HepG2 (cell line): Measurements from ENCODE around the gene KDM4B. TPM values are rescaled to one million over a fixed set of nuclear protein-coding genes. Genes with fewer than 3 reads are reported as not detected.

ENCODE experiments used
- ARNT2 ChIP-seq: sonication (generic); formaldehyde crosslinking; IDR thresholded peaks from 2 replicates; pipeline ENCODE4 v1.8.0; 2022; ENCODE audit warnings: mild to moderate bottlenecking, low read depth, missing genetic modification reagents, moderate library complexity
- BRD4 ChIP-seq: sonication (generic); formaldehyde crosslinking; IDR thresholded peaks from 2 replicates; pipeline ENCODE4 v1.4.0; 2020; ENCODE audit warnings: missing genetic modification reagents
- GABPB1 ChIP-seq: IDR thresholded peaks from 2 replicates; pipeline ENCODE4 v1.6.1; 2016; ENCODE audit warnings: mild to moderate bottlenecking, missing genetic modification reagents, moderate library complexity, missing compliant biosample characterization
- POLR2A ChIP-seq, 2 experiments: IDR thresholded peaks; 2 replicates each; pipeline ENCODE4 v1.6.1; 2011; ENCODE audit warnings: low read depth in 2 of 2, low read length in 2 of 2, mild to moderate bottlenecking in 1 of 2, moderate library complexity in 1 of 2; ENCODE audit not compliant: insufficient read depth in 1 of 2
- SALL2 ChIP-seq: sonication (generic); formaldehyde crosslinking; IDR thresholded peaks from 2 replicates; pipeline ENCODE4 v1.8.1; 2023; ENCODE audit warnings: mild to moderate bottlenecking, missing genetic modification reagents, inconsistent platforms
- SMYD3 ChIP-seq: sonication (generic); formaldehyde crosslinking; IDR thresholded peaks from 2 replicates; pipeline ENCODE4 v1.8.1; 2023; ENCODE audit warnings: mild to moderate bottlenecking, missing genetic modification reagents
- TBX2 ChIP-seq: sonication (generic); formaldehyde crosslinking; IDR thresholded peaks from 2 replicates; pipeline ENCODE4 v1.5.0; 2020; ENCODE audit warnings: missing genetic modification reagents, mild to moderate bottlenecking, borderline replicate concordance
- XRCC5 ChIP-seq: fragments of 200-400 bp; formaldehyde crosslinking; optimal IDR thresholded peaks from 2 replicates; pipeline ENCODE3; 2017; ENCODE audit warnings: mild to moderate bottlenecking, low read length
- ZNF598 ChIP-seq: sonication (generic); formaldehyde crosslinking; IDR thresholded peaks from 2 replicates; pipeline ENCODE4 v1.5.1; 2020; ENCODE audit warnings: mild to moderate bottlenecking, missing genetic modification reagents, borderline replicate concordance
- polyA plus RNA-seq, 8 experiments: library from polyadenylated mRNA; depleted of rRNA in 3 of 8; stranded (reverse) in 7 of 8; unstranded in 1 of 8; fragments of >200 nt; fragmentation: Illumina TruSeq in 4 of 8; extraction: Trizol in 4 of 8; gene quantifications; 2 replicates each; pipeline versions ENCODE4 v1.2.1 to v1.2.3, GENCODE V29; 2011 to 2016; ENCODE audit warnings: low read depth in 4 of 8, missing spikeins in 1 of 8, mixed read lengths in 1 of 8; ENCODE audit not compliant: insufficient read depth in 1 of 8
- total RNA-seq, 5 experiments: library from RNA; depleted of rRNA; stranded (reverse); fragments of >200 nt; fragmentation: Illumina TruSeq; extraction: Trizol; gene quantifications; 2 replicates each; pipeline ENCODE4 v1.2.3, GENCODE V29; 2016; ENCODE audit warnings: low read depth in 1 of 5
- TF ChIP-seq, protein P1 (sequence below): sonication (generic); formaldehyde crosslinking; IDR thresholded peaks from 2 replicates; pipeline ENCODE4 v1.4.0; 2020; ENCODE audit warnings: missing genetic modification reagents
- TF ChIP-seq, protein P2 (sequence below): sonication (generic); formaldehyde crosslinking; IDR thresholded peaks from 2 replicates; pipeline ENCODE4 v1.4.0; 2020; ENCODE audit warnings: missing genetic modification reagents
- TF ChIP-seq, protein P3 (sequence below): IDR thresholded peaks from 2 replicates; pipeline ENCODE4 v1.6.1; 2016; ENCODE audit warnings: control low read depth
- TF ChIP-seq, protein P4 (sequence below): sonication (generic); formaldehyde crosslinking; IDR thresholded peaks from 2 replicates; pipeline ENCODE4 v1.8.0; 2022; ENCODE audit warnings: mild to moderate bottlenecking, missing genetic modification reagents, borderline replicate concordance
- TF ChIP-seq, protein P5 (sequence below): sonication (generic); formaldehyde crosslinking; IDR thresholded peaks from 2 replicates; pipeline ENCODE4 v1.4.0; 2020; ENCODE audit warnings: missing genetic modification reagents
- TF ChIP-seq, protein P6 (sequence below): sonication (generic); formaldehyde crosslinking; IDR thresholded peaks from 2 replicates; pipeline ENCODE4 v1.5.0; 2020; ENCODE audit warnings: missing genetic modification reagents, mild to moderate bottlenecking, borderline replicate concordance
- TF ChIP-seq, protein P7 (sequence below): sonication (generic); formaldehyde crosslinking; IDR thresholded peaks from 2 replicates; pipeline ENCODE4 v1.5.0; 2020; ENCODE audit warnings: mild to moderate bottlenecking, missing genetic modification reagents

KDM4B gene
- total and polyA plus RNA-seq, 2 of the 13 experiments (the other 11 are each of a cell fraction or from before 2014, with no cell fraction given) = 4.9 to 14.6 TPM

DNA sequence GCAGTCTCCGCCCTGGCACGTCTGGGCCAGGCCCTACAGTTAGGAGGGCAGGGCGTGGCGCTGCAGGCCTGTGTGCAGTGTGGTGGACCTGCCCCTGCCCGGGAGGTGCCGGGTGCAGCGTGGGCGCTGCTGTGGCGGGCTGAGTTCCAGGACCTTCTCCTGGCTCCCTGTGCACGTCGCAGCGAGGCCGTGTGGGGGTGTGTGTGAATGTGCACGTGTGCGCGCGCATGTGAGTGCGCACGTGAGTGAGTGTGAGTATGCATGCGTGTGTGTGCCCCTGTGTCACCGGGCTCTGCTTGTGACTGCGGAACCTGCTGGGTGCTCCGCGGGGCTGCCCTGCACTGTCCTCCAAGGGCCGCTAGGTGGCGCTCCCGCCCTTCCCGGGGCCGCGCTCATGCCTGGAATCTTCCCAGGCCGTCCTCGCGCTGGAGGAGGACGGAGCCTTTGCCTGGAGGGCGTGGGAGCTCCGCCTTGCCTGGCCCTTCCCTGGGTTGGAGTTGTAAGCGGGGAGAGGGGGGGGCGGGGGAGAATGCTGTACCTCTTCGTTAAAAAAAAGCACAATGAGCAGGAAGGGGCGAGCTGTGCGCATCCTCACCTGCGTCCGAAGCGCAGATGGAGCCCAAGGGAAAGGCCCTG is 79.3 kb downstream of the KDM4B start (continued):
- TF ChIP-seq, protein P1, sequence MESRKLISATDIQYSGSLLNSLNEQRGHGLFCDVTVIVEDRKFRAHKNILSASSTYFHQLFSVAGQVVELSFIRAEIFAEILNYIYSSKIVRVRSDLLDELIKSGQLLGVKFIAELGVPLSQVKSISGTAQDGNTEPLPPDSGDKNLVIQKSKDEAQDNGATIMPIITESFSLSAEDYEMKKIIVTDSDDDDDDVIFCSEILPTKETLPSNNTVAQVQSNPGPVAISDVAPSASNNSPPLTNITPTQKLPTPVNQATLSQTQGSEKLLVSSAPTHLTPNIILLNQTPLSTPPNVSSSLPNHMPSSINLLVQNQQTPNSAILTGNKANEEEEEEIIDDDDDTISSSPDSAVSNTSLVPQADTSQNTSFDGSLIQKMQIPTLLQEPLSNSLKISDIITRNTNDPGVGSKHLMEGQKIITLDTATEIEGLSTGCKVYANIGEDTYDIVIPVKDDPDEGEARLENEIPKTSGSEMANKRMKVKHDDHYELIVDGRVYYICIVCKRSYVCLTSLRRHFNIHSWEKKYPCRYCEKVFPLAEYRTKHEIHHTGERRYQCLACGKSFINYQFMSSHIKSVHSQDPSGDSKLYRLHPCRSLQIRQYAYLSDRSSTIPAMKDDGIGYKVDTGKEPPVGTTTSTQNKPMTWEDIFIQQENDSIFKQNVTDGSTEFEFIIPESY (CRISPR knock-in tag) = 0 out of 2 replicates have a peak, but pooled peaks have one; percentile 55
- TF ChIP-seq, protein P2, sequence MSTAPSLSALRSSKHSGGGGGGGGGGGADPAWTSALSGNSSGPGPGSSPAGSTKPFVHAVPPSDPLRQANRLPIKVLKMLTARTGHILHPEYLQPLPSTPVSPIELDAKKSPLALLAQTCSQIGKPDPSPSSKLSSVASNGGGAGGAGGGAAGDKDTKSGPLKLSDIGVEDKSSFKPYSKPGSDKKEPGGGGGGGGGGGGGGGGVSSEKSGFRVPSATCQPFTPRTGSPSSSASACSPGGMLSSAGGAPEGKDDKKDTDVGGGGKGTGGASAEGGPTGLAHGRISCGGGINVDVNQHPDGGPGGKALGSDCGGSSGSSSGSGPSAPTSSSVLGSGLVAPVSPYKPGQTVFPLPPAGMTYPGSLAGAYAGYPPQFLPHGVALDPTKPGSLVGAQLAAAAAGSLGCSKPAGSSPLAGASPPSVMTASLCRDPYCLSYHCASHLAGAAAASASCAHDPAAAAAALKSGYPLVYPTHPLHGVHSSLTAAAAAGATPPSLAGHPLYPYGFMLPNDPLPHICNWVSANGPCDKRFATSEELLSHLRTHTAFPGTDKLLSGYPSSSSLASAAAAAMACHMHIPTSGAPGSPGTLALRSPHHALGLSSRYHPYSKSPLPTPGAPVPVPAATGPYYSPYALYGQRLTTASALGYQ (CRISPR knock-in tag) = no peak
- TF ChIP-seq TBX2 (no peak; the same call in 1 of the 2 replicates), BRD4 (CRISPR knock-in tag) (0 out of 2 replicates have a peak, but pooled peaks have one; percentile 33), ARNT2 (0 out of 2 replicates have a peak, but pooled peaks have one; percentile 29), POLR2A (IDR thresholded peaks at IDR 0.05; ENCODE audit: insufficient read depth in 1 of 2, low read depth in 2 of 2, low read length in 2 of 2) (no peak), ZNF598 (CRISPR knock-in tag) (no peak), GABPB1 (CRISPR knock-in tag) (peak; percentile 42; the same call in 1 of the 2 replicates), XRCC5 (no peak), SALL2 (CRISPR knock-in tag) (0 out of 2 replicates have a peak, but pooled peaks have one; percentile 47), SMYD3 (CRISPR knock-in tag) (no peak)
- TF ChIP-seq, protein P3, sequence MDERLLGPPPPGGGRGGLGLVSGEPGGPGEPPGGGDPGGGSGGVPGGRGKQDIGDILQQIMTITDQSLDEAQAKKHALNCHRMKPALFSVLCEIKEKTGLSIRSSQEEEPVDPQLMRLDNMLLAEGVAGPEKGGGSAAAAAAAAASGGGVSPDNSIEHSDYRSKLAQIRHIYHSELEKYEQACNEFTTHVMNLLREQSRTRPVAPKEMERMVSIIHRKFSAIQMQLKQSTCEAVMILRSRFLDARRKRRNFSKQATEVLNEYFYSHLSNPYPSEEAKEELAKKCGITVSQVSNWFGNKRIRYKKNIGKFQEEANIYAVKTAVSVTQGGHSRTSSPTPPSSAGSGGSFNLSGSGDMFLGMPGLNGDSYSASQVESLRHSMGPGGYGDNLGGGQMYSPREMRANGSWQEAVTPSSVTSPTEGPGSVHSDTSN = no peak
- TF ChIP-seq, protein P4, sequence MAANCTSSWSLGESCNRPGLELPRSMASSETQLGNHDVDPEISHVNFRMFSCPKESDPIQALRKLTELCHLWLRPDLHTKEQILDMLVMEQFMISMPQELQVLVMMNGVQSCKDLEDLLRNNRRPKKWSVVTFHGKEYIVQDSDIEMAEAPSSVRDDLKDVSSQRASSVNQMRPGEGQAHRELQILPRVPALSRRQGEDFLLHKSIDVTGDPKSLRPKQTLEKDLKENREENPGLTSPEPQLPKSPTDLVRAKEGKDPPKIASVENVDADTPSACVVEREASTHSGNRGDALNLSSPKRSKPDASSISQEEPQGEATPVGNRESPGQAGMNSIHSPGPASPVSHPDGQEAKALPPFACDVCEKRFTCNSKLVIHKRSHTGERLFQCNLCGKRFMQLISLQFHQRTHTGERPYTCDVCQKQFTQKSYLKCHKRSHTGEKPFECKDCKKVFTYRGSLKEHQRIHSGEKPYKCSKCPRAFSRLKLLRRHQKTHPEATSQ (CRISPR knock-in tag) = no peak
- TF ChIP-seq, protein P5, sequence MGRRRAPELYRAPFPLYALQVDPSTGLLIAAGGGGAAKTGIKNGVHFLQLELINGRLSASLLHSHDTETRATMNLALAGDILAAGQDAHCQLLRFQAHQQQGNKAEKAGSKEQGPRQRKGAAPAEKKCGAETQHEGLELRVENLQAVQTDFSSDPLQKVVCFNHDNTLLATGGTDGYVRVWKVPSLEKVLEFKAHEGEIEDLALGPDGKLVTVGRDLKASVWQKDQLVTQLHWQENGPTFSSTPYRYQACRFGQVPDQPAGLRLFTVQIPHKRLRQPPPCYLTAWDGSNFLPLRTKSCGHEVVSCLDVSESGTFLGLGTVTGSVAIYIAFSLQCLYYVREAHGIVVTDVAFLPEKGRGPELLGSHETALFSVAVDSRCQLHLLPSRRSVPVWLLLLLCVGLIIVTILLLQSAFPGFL (CRISPR knock-in tag) = no peak
- TF ChIP-seq, protein P6, sequence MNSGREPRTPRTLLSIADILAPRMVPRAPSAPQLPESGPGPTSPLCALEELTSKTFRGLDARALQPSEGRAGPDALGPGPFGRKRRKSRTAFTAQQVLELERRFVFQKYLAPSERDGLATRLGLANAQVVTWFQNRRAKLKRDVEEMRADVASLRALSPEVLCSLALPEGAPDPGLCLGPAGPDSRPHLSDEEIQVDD (CRISPR knock-in tag) = no peak
- TF ChIP-seq, protein P7, sequence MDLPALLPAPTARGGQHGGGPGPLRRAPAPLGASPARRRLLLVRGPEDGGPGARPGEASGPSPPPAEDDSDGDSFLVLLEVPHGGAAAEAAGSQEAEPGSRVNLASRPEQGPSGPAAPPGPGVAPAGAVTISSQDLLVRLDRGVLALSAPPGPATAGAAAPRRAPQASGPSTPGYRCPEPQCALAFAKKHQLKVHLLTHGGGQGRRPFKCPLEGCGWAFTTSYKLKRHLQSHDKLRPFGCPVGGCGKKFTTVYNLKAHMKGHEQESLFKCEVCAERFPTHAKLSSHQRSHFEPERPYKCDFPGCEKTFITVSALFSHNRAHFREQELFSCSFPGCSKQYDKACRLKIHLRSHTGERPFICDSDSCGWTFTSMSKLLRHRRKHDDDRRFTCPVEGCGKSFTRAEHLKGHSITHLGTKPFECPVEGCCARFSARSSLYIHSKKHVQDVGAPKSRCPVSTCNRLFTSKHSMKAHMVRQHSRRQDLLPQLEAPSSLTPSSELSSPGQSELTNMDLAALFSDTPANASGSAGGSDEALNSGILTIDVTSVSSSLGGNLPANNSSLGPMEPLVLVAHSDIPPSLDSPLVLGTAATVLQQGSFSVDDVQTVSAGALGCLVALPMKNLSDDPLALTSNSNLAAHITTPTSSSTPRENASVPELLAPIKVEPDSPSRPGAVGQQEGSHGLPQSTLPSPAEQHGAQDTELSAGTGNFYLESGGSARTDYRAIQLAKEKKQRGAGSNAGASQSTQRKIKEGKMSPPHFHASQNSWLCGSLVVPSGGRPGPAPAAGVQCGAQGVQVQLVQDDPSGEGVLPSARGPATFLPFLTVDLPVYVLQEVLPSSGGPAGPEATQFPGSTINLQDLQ (CRISPR knock-in tag) = no peak
